ENCODE results near the gene TFPI.

The TFPI gene

DNA sequence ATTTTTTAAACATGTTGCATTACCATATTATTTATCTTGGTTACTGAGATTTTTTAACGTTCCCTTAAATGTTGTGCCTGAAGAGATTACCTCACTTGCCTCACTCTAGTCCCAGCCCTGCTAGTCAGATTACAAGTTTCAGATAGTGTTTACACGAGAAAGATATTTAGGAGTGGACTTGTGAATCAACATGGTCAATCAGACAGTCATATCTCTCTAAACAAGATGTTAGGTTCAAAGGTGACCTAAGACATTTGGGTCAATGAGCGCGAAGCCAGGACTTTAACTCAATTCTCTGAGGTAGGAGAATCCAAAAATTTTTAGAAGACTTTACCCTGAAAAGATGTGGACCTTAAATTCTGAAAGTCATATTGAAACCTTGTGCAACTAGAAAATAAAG, 91.4 kb downstream of the TFPI start:
- H3K4me3 ChIP-seq (ENCODE audit: low read depth, low read length): no peak overlapping the region
- DNase-seq (ENCODE audit: low read depth, low spot score): no peak
- in situ Hi-C loops (cut with HindIII; ENCODE audit: low sequenced_read_pairs): no loop called here
- TF ChIP-seq, protein P1, sequence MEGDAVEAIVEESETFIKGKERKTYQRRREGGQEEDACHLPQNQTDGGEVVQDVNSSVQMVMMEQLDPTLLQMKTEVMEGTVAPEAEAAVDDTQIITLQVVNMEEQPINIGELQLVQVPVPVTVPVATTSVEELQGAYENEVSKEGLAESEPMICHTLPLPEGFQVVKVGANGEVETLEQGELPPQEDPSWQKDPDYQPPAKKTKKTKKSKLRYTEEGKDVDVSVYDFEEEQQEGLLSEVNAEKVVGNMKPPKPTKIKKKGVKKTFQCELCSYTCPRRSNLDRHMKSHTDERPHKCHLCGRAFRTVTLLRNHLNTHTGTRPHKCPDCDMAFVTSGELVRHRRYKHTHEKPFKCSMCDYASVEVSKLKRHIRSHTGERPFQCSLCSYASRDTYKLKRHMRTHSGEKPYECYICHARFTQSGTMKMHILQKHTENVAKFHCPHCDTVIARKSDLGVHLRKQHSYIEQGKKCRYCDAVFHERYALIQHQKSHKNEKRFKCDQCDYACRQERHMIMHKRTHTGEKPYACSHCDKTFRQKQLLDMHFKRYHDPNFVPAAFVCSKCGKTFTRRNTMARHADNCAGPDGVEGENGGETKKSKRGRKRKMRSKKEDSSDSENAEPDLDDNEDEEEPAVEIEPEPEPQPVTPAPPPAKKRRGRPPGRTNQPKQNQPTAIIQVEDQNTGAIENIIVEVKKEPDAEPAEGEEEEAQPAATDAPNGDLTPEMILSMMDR (IDR thresholded peaks at IDR 0.05; ENCODE audit: low read depth, low read length): no peak

- in situ Hi-C loops (cut with HindIII; ENCODE audit: low sequenced_read_pairs): no loop called here
- peak overlapping the region; percentile 20 for H3K4me3 ChIP-seq (ENCODE audit: low read depth, low read length)
- no peak for DNase-seq (ENCODE audit: low read depth, low spot score)
- TF ChIP-seq, protein P1 (IDR thresholded peaks at IDR 0.05; ENCODE audit: low read depth, low read length): no peak
Measured at GRCh38 chr2:187461294-187462261, 92.7 kb downstream of the TFPI start.

DNA sequence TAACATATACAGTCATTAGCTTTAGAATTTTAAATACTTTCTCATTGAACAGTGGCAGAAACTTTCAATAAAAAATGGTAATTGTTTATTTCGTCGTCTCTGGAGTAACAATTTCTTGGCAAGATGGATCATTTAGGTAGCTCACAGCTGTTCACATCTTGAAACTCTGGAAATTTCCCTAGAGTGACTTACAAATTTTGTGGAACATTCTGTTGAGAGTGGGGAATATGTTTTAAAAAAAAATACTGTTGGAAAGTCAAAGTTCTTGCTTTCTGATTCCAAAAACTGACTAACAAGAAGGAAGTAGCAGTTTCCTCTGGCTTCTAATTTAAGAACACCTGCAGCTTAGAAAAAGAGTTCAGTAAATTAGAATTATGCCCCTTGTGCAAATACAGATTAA, 95.0 kb downstream of the TFPI start:
- in situ Hi-C loops (cut with HindIII; ENCODE audit: low sequenced_read_pairs): no loop called here

DNA sequence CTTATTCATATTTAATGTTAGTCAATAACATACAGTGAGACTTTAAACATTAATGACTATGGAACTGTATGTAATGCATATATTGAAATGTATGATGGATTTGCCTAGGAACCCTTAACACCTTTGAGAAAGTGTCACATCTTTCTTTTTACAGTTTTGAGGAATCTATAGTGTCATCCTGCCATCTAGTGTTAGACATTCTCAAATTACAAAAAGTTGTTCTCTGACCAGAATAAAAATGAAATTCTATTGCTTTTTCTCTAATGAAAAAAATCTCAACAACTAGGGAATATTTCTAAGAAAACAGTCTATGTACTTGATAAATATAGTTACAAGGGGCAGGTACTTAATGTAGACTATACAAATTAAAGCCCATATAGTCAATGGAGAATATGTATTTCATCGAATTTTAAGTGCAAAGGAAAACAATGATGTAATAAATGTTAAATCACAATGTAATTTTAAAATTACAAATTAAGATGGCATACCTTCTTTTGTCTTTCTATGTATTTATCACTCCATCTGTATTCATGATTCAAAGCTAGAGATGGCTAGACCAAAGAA, 101.1 kb downstream of the TFPI start:
- TF ChIP-seq, protein P1 (IDR thresholded peaks at IDR 0.05; ENCODE audit: low read depth, low read length): peak; percentile 28
- in situ Hi-C loops (cut with HindIII; ENCODE audit: low sequenced_read_pairs): no loop called here
- peak; percentile 48 for DNase-seq (ENCODE audit: low read depth, low spot score)
- no peak overlapping the region for H3K4me3 ChIP-seq (ENCODE audit: low read depth, low read length)

More for the DNA sequence above, 95.0 kb downstream of the TFPI start:
- H3K4me3 ChIP-seq (ENCODE audit: low read depth, low read length): no peak overlapping the region
- DNase-seq (ENCODE audit: low read depth, low spot score): no peak
- TF ChIP-seq, protein P1 (IDR thresholded peaks at IDR 0.05; ENCODE audit: low read depth, low read length): no peak

DNA sequence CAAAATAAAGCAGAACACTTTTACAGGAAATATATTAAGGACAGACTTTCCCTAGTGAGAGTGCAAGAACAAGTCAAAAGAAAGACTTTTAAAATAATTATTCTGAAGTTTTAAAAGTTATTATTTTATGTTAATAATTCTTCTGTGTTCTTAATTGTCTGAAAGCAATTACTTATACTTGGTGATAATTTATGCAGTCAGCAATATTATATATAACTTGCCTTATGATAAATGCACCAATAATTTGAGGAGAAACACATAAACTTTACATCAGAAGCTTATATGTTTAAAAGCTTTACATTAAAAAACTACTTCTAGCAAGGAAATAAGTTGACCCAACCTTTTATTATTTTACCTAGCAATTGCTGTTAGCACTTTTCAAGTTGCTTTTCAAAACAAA, 102.7 kb downstream of the TFPI start:
- TF ChIP-seq, protein P1 (IDR thresholded peaks at IDR 0.05; ENCODE audit: low read depth, low read length): no peak
- DNase-seq (ENCODE audit: low read depth, low spot score): no peak
- no peak overlapping the region for H3K4me3 ChIP-seq (ENCODE audit: low read depth, low read length)
- in situ Hi-C loops (cut with HindIII; ENCODE audit: low sequenced_read_pairs): no loop called here

GRCh38 chr2:187447336-187447735, 106.9 kb downstream of the TFPI start:
- TF ChIP-seq, protein P1 (IDR thresholded peaks at IDR 0.05; ENCODE audit: low read depth, low read length): no peak
- DNase-seq (ENCODE audit: low read depth, low spot score): no peak
- in situ Hi-C loops (cut with HindIII; ENCODE audit: low sequenced_read_pairs): no loop called here
- peak overlapping the region; percentile 45 for H3K4me3 ChIP-seq (ENCODE audit: low read depth, low read length)
